Heart left ventricle (tissue), 16 donors: ENCODE results near the gene PLEKHA7. TPM values are rescaled to one million over a fixed set of nuclear protein-coding genes. Genes with fewer than 3 reads are reported as not detected.
A peak's percentile ranks its signal among the peaks of the same experiment; 100 is the strongest.

Experiments
- ATAC-seq, 4 donors: fragments of 200-7000 bp; cut with Tn5 transposase; one replicate each; pipeline ENCODE4 v1.9.1; 2020 to 2022; ENCODE audit warnings: moderate library complexity in 4 of 4, mild to moderate bottlenecking in 3 of 4, moderate number of reproducible peaks in 1 of 4
- DNase-seq, 5 donors: peaks; one replicate each; pipeline ENCODE4 v3.0.0-alpha.2; 2020
- H3K27ac ChIP-seq, 12 donors: fragments of 200-600 bp; sonication (generic) in 4 of 12; one replicate each; pipeline versions ENCODE4 v1.5.0 to v1.8.0; 2016 to 2022; ENCODE audit warnings: mild to moderate bottlenecking in 2 of 12
- H3K27me3 ChIP-seq, 9 donors: fragments of 200-600 bp; sonication (generic) in 2 of 9; one replicate each; pipeline versions ENCODE4 v1.5.1 to v1.8.0; 2016 to 2022; ENCODE audit warnings: mild to moderate bottlenecking in 3 of 9
- H3K36me3 ChIP-seq, 9 donors: fragments of 200-600 bp; sonication (generic) in 2 of 9; one replicate each; pipeline versions ENCODE4 v1.5.0 to v1.8.0; 2018 to 2022; ENCODE audit warnings: mild to moderate bottlenecking in 2 of 9
- H3K4me1 ChIP-seq, 12 donors: fragments of 200-600 bp; sonication (generic) in 4 of 12; one replicate each; pipeline versions ENCODE4 v1.5.0 to v1.8.0; 2016 to 2022; ENCODE audit warnings: mild to moderate bottlenecking in 3 of 12
- H3K4me3 ChIP-seq, 12 donors: fragments of 200-600 bp; sonication (generic) in 4 of 12; one replicate each; pipeline versions ENCODE4 v1.5.0 to v1.8.0; 2017 to 2022; ENCODE audit warnings: mild to moderate bottlenecking in 9 of 12, moderate library complexity in 4 of 12
- H3K9me3 ChIP-seq, 12 donors: fragments of 200-600 bp; sonication (generic) in 4 of 12; one replicate each; pipeline versions ENCODE4 v1.5.0 to v1.8.0; 2016 to 2022; ENCODE audit warnings: mild to moderate bottlenecking in 1 of 12
- CTCF ChIP-seq, 12 donors: fragments of 200-600 bp; sonication (generic) in 4 of 12; IDR thresholded peaks; one replicate each; pipeline versions ENCODE4 v1.5.0 to v1.8.0; 2018 to 2022; ENCODE audit warnings: antibody characterized with exemption in 12 of 12, mild to moderate bottlenecking in 5 of 12
- POLR2A ChIP-seq, 2 donors: fragments of 450-650 bp; IDR thresholded peaks; one replicate each; pipeline ENCODE4 v1.6.1; 2017; ENCODE audit warnings: antibody characterized with exemption in 2 of 2, mild to moderate bottlenecking in 2 of 2, moderate library complexity in 2 of 2
- WGBS, 4 donors: extraction: QIAGEN DNeasy Blood & Tissue Kit in 2 of 4; methylation state at CpG; one replicate each; pipeline versions ENCODE4 v1.1.5 to v1.1.7; 2013 to 2018; 5-methylcytosine and 5-hydroxymethylcytosine counted together
- intact Hi-C, 10 donors: fragments of 100-400 bp; cut with DNase I; formaldehyde crosslinking; loops; one replicate each; pipeline versions ENCODE4 v1.11.1 to v1.14.2; 2022
- polyA plus RNA-seq, 2 donors: library from polyadenylated mRNA; stranded (reverse); fragments of 200-250 nt; gene quantifications; one replicate each; pipeline ENCODE4 v1.2.3, GENCODE V29; 2013
- total RNA-seq, 9 donors: library from RNA; depleted of rRNA in 2 of 9; stranded (reverse); fragments of >200 nt in 2 of 9; fragmentation: NEBNext Ultra II Directional in 3 of 9; extraction: Animal tissue kit (Norgen Biotek cat#: 25700) in 3 of 9; gene quantifications; one replicate each; pipeline versions ENCODE4 v1.1.0 to v1.2.4, GENCODE V29; 2016 to 2023
- donor health status: ischemic (EF 13 %, LVEDD 7.1; RV severe dilation, severe dysfunction).
- donor health status: healthy with polysubstance abuse.
- donor health status: DM: no; HTN: yes; CAD: no.
- donor health status: DM: no; HTN: no; CAD: no.
- donor health status: ischemic (EF 25% LVEDD 6.9; RV normal size, moderate dysfunction).
- donor health status: ischemic (EF 25% LVEDD 5.7; RV mildly dilated, moderate dysfunction).
- donor health status: healthy.
- donor health status: DM: yes; HTN: yes; CAD: no.
- donor health status: ischemic (EF 35%, LVEDD 5.7; RV mildly dilated, moderate dysfunction).
- donor health status: nonischemic (EF 11% LVEDD 7.7; RV severe dilation, severe dysfunction).
- donor health status: DM: yes; HTN: yes; CAD: no.
- donor health status: PGD.
- donor health status: ischemic (EF 29% LVEDD 5.4; RV normal size, mild dysfunction).
- donor health status: nonischemic (EF 23%, LVEDD 6.1; RV moderate dilation, normal function).

PLEKHA7 gene
- total and polyA plus RNA-seq, 11 donors = 13.1 to 57.5 (median 23.5) TPM

DNA sequence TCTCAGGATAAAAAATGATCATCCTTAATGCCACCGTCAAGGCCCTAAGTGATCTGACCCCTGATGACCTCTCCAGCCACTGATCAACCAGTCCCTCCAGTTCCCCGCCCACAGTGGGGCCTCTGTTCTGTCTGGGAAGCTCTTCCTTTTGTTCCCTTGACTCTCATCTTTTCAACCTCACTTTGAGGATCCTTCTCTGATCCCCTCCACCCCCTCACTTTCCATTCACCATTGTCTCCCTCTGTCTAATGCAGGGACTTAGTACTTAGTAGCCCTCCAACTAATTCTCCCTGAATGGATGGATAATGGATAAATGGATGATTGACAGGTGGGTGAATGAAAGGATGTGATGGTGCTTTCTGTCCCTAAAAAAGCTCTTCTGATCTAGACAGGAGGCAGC lies 230.1 kb downstream of the PLEKHA7 start:
- Histone ChIP-seq H3K27ac (peak overlapping the region in 5 of 12 donors; percentile 5 to 68 (median 46)), H3K27me3 (no peaks in the 10 kb centered on the region), H3K36me3 (no peaks in the 10 kb centered on the region), H3K9me3 (no peaks in the 10 kb centered on the region), H3K4me1 (peaks cover 0 to 65% (median 34%) of the 10 kb centered on the region in 12 donors), H3K4me3 (no peak overlapping the region)
- TF ChIP-seq CTCF (IDR thresholded peaks at IDR 0.05) (no peak), POLR2A (IDR thresholded peaks at IDR 0.05) (no peak)
- ATAC-seq (no peak), DNase-seq (no peak)
- WGBS, 4 donors = 70 to 85% (median 80%) methylated on average over 2 of the region's 2 CpGs
- intact Hi-C loops = loop anchor here in 3 of 10 donors (10.0 kb wide), 3 partner anchors 101 to 721 kb away; no protein-coding TSS in a partner anchor

GRCh38 chr11:16783321-16783801 lies 230.9 kb downstream of the PLEKHA7 start:
- peaks cover 0 to 57% (median 29%) of the 10 kb centered on the region in 12 donors for H3K4me1 ChIP-seq
- H3K27ac ChIP-seq = no peak overlapping the region
- DNase-seq = no peak
- no peak for TF ChIP-seq CTCF (IDR thresholded peaks at IDR 0.05)
- no peak for TF ChIP-seq POLR2A (IDR thresholded peaks at IDR 0.05)
- ATAC-seq = no peak
- no peaks in the 10 kb centered on the region for H3K9me3 ChIP-seq
- no peak overlapping the region for H3K4me3 ChIP-seq
- intact Hi-C loops = loop anchor here in 3 of 10 donors (10.0 kb wide), 3 partner anchors 101 to 721 kb away; no protein-coding TSS in a partner anchor
- H3K27me3 ChIP-seq = no peaks in the 10 kb centered on the region
- H3K36me3 ChIP-seq = peaks cover 0 to under 1% (median 0%) of the 10 kb centered on the region in 9 donors
- WGBS, 4 donors = 92 to 97% (median 93%) methylated on average over 17 to 22 of the region's 22 CpGs

DNA sequence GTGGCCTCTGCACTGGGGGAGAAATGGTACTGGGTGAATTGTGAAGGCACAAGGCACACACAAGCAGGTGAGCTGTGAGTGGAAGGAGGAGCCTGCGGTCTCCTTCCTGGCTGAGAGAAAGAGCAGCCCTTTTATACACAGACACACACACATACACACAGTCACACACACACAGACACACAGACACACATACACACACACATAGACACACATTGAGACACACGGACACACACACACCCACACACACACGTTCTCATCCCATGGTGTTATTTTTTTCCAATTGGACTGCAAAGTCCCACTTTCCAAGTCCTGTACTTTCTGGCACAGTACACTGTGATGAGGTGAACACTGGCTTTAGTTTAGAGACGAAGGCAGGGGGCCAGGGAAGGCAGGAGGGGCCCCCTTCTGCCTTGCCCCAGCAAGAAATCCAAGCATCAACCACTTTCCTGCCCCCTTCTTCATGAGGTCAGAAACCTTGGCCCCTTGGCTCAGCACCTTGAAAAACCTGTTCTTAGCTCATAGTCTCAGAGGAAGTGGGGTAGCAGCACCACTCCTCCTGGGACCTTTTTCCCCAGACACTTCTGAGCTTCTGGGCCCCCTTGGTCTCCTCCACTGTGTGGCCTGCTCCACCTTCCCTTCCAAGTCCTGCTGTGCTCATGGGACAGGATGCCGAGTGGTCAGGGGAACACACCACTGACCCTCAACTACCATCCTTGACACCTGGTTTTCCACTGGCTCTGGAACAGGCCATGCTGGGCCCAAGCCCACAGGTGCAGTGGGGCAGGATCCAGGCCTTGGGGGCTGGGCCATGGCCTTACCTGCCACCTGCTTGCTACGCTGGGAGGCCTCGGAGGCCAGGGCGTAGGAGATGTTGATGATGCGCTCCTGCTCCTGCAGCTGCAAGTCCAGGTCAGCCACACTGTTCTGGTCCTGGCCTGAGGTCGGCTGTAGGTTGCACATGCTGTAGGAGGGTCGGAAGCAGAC lies 232.0 kb downstream of the PLEKHA7 start:
- 78 to 87% (median 84%) methylated on average over 7 to 11 of the region's 11 CpGs for WGBS, 4 donors
- Histone ChIP-seq H3K36me3 (peaks cover 0 to 5% (median 0%) of the 10 kb centered on the region in 9 donors), H3K4me3 (no peak overlapping the region), H3K4me1 (peaks cover 0 to 46% (median 25%) of the 10 kb centered on the region in 12 donors), H3K9me3 (no peaks in the 10 kb centered on the region), H3K27me3 (no peaks in the 10 kb centered on the region), H3K27ac (no peak overlapping the region)
- TF ChIP-seq POLR2A (IDR thresholded peaks at IDR 0.05) (no peak), CTCF (IDR thresholded peaks at IDR 0.05) (no peak)
- no peak for DNase-seq
- intact Hi-C loops = loop anchor here in 3 of 10 donors (10.0 kb wide), 3 partner anchors 103 to 723 kb away; no protein-coding TSS in a partner anchor
- ATAC-seq = no peak
